ENCODE data around the gene CFDP1.

The CFDP1 gene

DNA sequence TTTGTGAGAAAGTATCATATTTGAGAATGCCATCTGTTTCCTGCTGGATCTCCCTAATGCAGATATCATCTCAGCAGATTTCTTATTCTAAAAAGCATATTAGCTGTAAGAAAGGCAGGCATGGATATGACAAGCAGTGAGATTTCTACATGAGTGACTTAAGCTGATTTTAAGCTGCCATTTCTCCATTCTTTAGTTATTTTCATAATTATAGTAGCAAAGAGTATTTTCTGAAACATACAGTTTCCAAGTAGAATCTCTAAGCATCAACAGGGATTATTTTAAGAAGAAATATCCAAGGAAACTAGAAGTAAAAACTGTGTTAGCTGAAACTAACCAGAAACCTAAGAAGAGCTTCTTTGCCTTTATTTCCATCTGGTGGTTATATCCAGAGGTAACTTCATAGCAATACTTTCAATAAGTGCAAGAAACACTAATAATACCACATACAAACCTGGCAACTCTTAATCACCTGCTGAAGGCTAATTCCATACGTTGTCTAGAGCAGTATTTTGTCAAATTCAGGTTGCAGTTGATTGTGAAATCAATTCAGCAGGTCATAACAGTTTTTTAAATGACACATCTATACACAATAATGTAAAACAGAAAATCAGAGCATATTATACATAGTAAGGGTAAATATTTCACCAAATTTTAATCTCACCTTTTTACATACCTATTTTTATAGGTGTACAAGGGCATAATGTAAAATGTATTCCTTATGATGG, 42.2 kb downstream of the CFDP1 start:
- H3K4me3 ChIP-seq (ENCODE audit: low read depth, low read length) = no peak overlapping the region
- no peak for DNase-seq (ENCODE audit: low read depth, low spot score)
- TF ChIP-seq, protein P1, sequence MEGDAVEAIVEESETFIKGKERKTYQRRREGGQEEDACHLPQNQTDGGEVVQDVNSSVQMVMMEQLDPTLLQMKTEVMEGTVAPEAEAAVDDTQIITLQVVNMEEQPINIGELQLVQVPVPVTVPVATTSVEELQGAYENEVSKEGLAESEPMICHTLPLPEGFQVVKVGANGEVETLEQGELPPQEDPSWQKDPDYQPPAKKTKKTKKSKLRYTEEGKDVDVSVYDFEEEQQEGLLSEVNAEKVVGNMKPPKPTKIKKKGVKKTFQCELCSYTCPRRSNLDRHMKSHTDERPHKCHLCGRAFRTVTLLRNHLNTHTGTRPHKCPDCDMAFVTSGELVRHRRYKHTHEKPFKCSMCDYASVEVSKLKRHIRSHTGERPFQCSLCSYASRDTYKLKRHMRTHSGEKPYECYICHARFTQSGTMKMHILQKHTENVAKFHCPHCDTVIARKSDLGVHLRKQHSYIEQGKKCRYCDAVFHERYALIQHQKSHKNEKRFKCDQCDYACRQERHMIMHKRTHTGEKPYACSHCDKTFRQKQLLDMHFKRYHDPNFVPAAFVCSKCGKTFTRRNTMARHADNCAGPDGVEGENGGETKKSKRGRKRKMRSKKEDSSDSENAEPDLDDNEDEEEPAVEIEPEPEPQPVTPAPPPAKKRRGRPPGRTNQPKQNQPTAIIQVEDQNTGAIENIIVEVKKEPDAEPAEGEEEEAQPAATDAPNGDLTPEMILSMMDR (IDR thresholded peaks at IDR 0.05; ENCODE audit: low read depth, low read length) = no peak
- in situ Hi-C loops (cut with HindIII; ENCODE audit: low sequenced_read_pairs) = loop anchor here (25.0 kb wide), 1 partner anchor 154 kb away; no protein-coding TSS in a partner anchor

- no peak for DNase-seq (ENCODE audit: low read depth, low spot score)
- H3K4me3 ChIP-seq (ENCODE audit: low read depth, low read length) = no peak overlapping the region
- in situ Hi-C loops (cut with HindIII; ENCODE audit: low sequenced_read_pairs) = loop anchor here (25.0 kb wide), 1 partner anchor 152 kb away; no protein-coding TSS in a partner anchor
- TF ChIP-seq, protein P1 (IDR thresholded peaks at IDR 0.05; ENCODE audit: low read depth, low read length) = no peak
Measured at GRCh38 chr16:75389096-75389690, 44.1 kb downstream of the CFDP1 start.

DNA sequence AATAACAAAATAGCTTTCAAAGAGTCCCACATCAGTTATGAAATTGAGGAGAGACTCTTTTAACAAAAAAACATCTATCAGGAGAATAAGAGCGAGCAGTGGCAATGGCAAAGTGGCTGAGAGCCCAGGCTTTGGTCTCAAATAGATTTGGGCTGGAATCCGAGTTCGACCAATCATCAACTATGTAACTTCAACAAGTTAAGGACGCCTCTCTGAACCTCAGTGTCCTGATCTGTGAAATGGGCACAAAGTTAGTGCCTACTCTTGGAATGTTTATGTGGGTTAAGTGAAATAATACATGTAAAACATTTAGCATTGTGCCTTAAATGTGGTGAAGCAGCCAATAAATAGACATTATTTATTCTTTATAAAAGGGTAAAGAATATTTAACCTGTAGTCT, 45.4 kb downstream of the CFDP1 start:
- in situ Hi-C loops (cut with HindIII; ENCODE audit: low sequenced_read_pairs) = loop anchor here (25.0 kb wide), 1 partner anchor 151 kb away; no protein-coding TSS in a partner anchor
- DNase-seq (ENCODE audit: low read depth, low spot score) = no peak
- H3K4me3 ChIP-seq (ENCODE audit: low read depth, low read length) = no peak overlapping the region
- TF ChIP-seq, protein P1 (IDR thresholded peaks at IDR 0.05; ENCODE audit: low read depth, low read length) = no peak

DNA sequence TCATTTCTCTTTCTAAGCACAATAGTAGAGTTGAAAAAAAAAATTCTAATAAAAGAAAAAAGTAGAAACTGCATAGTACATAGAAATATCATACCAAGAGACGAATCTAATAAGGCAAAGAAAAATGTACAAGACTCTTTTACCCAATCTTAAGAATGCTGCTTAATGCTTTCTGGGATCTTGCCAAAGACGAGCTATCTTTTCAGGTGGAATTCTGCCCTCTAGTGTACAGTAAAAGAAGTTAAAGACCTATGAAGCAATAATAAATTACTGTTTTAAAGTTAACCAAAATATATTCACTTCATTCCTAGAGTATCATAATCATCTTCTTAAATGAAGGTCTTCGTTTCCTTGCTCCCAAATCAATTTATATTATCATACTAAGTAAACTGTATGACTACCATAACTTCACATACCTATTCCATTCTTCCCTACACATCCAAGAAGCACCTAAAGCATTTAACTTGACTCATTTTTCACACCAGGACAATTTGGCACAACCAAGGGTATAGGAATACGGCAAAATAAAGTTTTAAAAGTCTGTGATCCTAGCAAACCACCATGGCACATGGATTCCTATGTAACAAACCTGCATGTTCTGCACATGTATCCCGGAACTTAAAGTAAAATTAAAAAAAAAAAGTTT, 47.7 kb downstream of the CFDP1 start:
- TF ChIP-seq, protein P1 (IDR thresholded peaks at IDR 0.05; ENCODE audit: low read depth, low read length) = peak; percentile 42
- no peak overlapping the region for H3K4me3 ChIP-seq (ENCODE audit: low read depth, low read length)
- in situ Hi-C loops (cut with HindIII; ENCODE audit: low sequenced_read_pairs) = loop anchor here (25.0 kb wide), 1 partner anchor 148 kb away; no protein-coding TSS in a partner anchor
- peak; percentile 86 for DNase-seq (ENCODE audit: low read depth, low spot score)

- in situ Hi-C loops (cut with HindIII; ENCODE audit: low sequenced_read_pairs) = loop anchor here (25.0 kb wide), 1 partner anchor 146 kb away; no protein-coding TSS in a partner anchor
- TF ChIP-seq, protein P1 (IDR thresholded peaks at IDR 0.05; ENCODE audit: low read depth, low read length) = no peak
- no peak overlapping the region for H3K4me3 ChIP-seq (ENCODE audit: low read depth, low read length)
- DNase-seq (ENCODE audit: low read depth, low spot score) = no peak
Measured at GRCh38 chr16:75383141-75383540, 50.2 kb downstream of the CFDP1 start.

GRCh38 chr16:75382611-75383010, 50.7 kb downstream of the CFDP1 start:
- TF ChIP-seq, protein P1 (IDR thresholded peaks at IDR 0.05; ENCODE audit: low read depth, low read length) = no peak
- DNase-seq (ENCODE audit: low read depth, low spot score) = no peak
- in situ Hi-C loops (cut with HindIII; ENCODE audit: low sequenced_read_pairs) = loop anchor here (25.0 kb wide), 1 partner anchor 145 kb away; no protein-coding TSS in a partner anchor
- H3K4me3 ChIP-seq (ENCODE audit: low read depth, low read length) = no peak overlapping the region
